ENCODE measurements around the gene USP7. TPM values are rescaled to one million over a fixed set of nuclear protein-coding genes. Genes with fewer than 3 reads are reported as not detected.
"Not testable (repeated sequence)": the region's sequence is repeated elsewhere in the genome, so short reads cannot be mapped to it uniquely, and the experiment has no call there.

Gene USP7
- total and polyA plus RNA-seq, 2 donors from 2014 or later, result 26.7 to 92.0 TPM

- Histone ChIP-seq H3K36me3 (ENCODE audit: control insufficient read depth in 2 of 3, insufficient read depth in 3 of 3, low read length in 3 of 3) (no peaks in the 10 kb centered on the region), H3K9ac (ENCODE audit: low read length in 3 of 3) (no peak overlapping the region), H3K27ac (ENCODE audit: low read depth in 2 of 2, low read length in 2 of 2) (no peak overlapping the region), H3K4me3 (ENCODE audit: low read length in 3 of 3) (no peak overlapping the region), H3K4me1 (ENCODE audit: control insufficient read depth in 2 of 3, insufficient read depth in 2 of 3, low read depth in 1 of 3, low read length in 3 of 3) (no peaks in the 10 kb centered on the region), H3K9me3 (ENCODE audit: control insufficient read depth in 2 of 3, insufficient read depth in 1 of 3, low read length in 3 of 3) (no peaks in the 10 kb centered on the region), H3K27me3 (ENCODE audit: control insufficient read depth, insufficient read depth, low read length) (no peaks in the 10 kb centered on the region)
- TF ChIP-seq CTCF (IDR thresholded peaks at IDR 0.05; ENCODE audit: borderline replicate concordance, extremely low read depth, insufficient read depth), result no peak
- no peak for FAIRE-seq
- no peak for DNase-seq
- intact Hi-C loops (cut with DNase I), result no loop called here
Measured at GRCh38 chr16:8989099-8989878, 25.6 kb upstream of the USP7 start.

GRCh38 chr16:8986818-8987191, 23.1 kb upstream of the USP7 start:
- no peaks in the 10 kb centered on the region for H3K4me1 ChIP-seq (ENCODE audit: control insufficient read depth in 2 of 3, insufficient read depth in 2 of 3, low read depth in 1 of 3, low read length in 3 of 3)
- no peak for TF ChIP-seq CTCF (IDR thresholded peaks at IDR 0.05; ENCODE audit: borderline replicate concordance, extremely low read depth, insufficient read depth)
- no peak overlapping the region for H3K9ac ChIP-seq (ENCODE audit: low read length in 3 of 3)
- no peak overlapping the region for H3K27ac ChIP-seq (ENCODE audit: low read depth in 2 of 2, low read length in 2 of 2)
- no peaks in the 10 kb centered on the region for H3K27me3 ChIP-seq (ENCODE audit: control insufficient read depth, insufficient read depth, low read length)
- H3K36me3 ChIP-seq (ENCODE audit: control insufficient read depth in 2 of 3, insufficient read depth in 3 of 3, low read length in 3 of 3), result no peaks in the 10 kb centered on the region
- DNase-seq (no peak), FAIRE-seq (no peak)
- intact Hi-C loops (cut with DNase I), result no loop called here
- no peaks in the 10 kb centered on the region for H3K9me3 ChIP-seq (ENCODE audit: control insufficient read depth in 2 of 3, insufficient read depth in 1 of 3, low read length in 3 of 3)
- no peak overlapping the region for H3K4me3 ChIP-seq (ENCODE audit: low read length in 3 of 3)

GRCh38 chr16:8986111-8986510, 22.4 kb upstream of the USP7 start:
- TF ChIP-seq CTCF (IDR thresholded peaks at IDR 0.05; ENCODE audit: borderline replicate concordance, extremely low read depth, insufficient read depth), result no peak
- no peaks in the 10 kb centered on the region for H3K4me1 ChIP-seq (ENCODE audit: control insufficient read depth in 2 of 3, insufficient read depth in 2 of 3, low read depth in 1 of 3, low read length in 3 of 3)
- FAIRE-seq, result no peak
- no peaks in the 10 kb centered on the region for H3K9me3 ChIP-seq (ENCODE audit: control insufficient read depth in 2 of 3, insufficient read depth in 1 of 3, low read length in 3 of 3)
- no peak overlapping the region for H3K27ac ChIP-seq (ENCODE audit: low read depth in 2 of 2, low read length in 2 of 2)
- no peak overlapping the region for H3K9ac ChIP-seq (ENCODE audit: low read length in 3 of 3)
- H3K4me3 ChIP-seq (ENCODE audit: low read length in 3 of 3), result no peak overlapping the region
- H3K36me3 ChIP-seq (ENCODE audit: control insufficient read depth in 2 of 3, insufficient read depth in 3 of 3, low read length in 3 of 3), result no peaks in the 10 kb centered on the region
- DNase-seq, result no peak
- intact Hi-C loops (cut with DNase I), result no loop called here
- no peaks in the 10 kb centered on the region for H3K27me3 ChIP-seq (ENCODE audit: control insufficient read depth, insufficient read depth, low read length)

- H3K9ac ChIP-seq (ENCODE audit: low read length in 3 of 3), result no peak overlapping the region
- H3K27ac ChIP-seq (ENCODE audit: low read depth in 2 of 2, low read length in 2 of 2), result no peak overlapping the region
- intact Hi-C loops (cut with DNase I), result no loop called here
- TF ChIP-seq CTCF (IDR thresholded peaks at IDR 0.05; ENCODE audit: borderline replicate concordance, extremely low read depth, insufficient read depth), result no peak
- H3K27me3 ChIP-seq (ENCODE audit: control insufficient read depth, insufficient read depth, low read length), result no peaks in the 10 kb centered on the region
- DNase-seq (no peak), FAIRE-seq (no peak)
- H3K4me3 ChIP-seq (ENCODE audit: low read length in 3 of 3), result no peak overlapping the region
- H3K9me3 ChIP-seq (ENCODE audit: control insufficient read depth in 2 of 3, insufficient read depth in 1 of 3, low read length in 3 of 3), result no peaks in the 10 kb centered on the region
- no peaks in the 10 kb centered on the region for H3K36me3 ChIP-seq (ENCODE audit: control insufficient read depth in 2 of 3, insufficient read depth in 3 of 3, low read length in 3 of 3)
- H3K4me1 ChIP-seq (ENCODE audit: control insufficient read depth in 2 of 3, insufficient read depth in 2 of 3, low read depth in 1 of 3, low read length in 3 of 3), result no peaks in the 10 kb centered on the region
Measured at GRCh38 chr16:8982816-8983215, 19.1 kb upstream of the USP7 start.

GRCh38 chr16:8981901-8982300, 18.2 kb upstream of the USP7 start:
- intact Hi-C loops (cut with DNase I), result not testable (repeated sequence)

More at GRCh38 chr16:8981901-8982300, 18.2 kb upstream of the USP7 start:
- H3K36me3 ChIP-seq (ENCODE audit: control insufficient read depth in 2 of 3, insufficient read depth in 3 of 3, low read length in 3 of 3); H3K9ac ChIP-seq (ENCODE audit: low read length in 3 of 3); H3K9me3 ChIP-seq (ENCODE audit: control insufficient read depth in 2 of 3, insufficient read depth in 1 of 3, low read length in 3 of 3); FAIRE-seq; H3K4me1 ChIP-seq (ENCODE audit: control insufficient read depth in 2 of 3, insufficient read depth in 2 of 3, low read depth in 1 of 3, low read length in 3 of 3); H3K27ac ChIP-seq (ENCODE audit: low read depth in 2 of 2, low read length in 2 of 2); H3K27me3 ChIP-seq (ENCODE audit: control insufficient read depth, insufficient read depth, low read length); DNase-seq; H3K4me3 ChIP-seq (ENCODE audit: low read length in 3 of 3): not testable (repeated sequence)
